NCI-H1105 treated with DMSO at 0.1 percent for 48 hours (cell line): ENCODE results near the gene FGF5.
"Not testable (repeated sequence)": the region's sequence is repeated elsewhere in the genome, so short reads cannot be mapped to it uniquely, and the experiment has no call there.

Source experiments
- DNase-seq: peaks from one replicate; lab custom pipeline; 2025; lab: John Stamatoyannopoulos, UW

The FGF5 gene

GRCh38 chr4:80254114-80254513 is 12.3 kb upstream of the FGF5 start:
- no peak for DNase-seq

GRCh38 chr4:80255329-80256095 is 11.0 kb upstream of the FGF5 start:
- DNase-seq, result no peak

DNA sequence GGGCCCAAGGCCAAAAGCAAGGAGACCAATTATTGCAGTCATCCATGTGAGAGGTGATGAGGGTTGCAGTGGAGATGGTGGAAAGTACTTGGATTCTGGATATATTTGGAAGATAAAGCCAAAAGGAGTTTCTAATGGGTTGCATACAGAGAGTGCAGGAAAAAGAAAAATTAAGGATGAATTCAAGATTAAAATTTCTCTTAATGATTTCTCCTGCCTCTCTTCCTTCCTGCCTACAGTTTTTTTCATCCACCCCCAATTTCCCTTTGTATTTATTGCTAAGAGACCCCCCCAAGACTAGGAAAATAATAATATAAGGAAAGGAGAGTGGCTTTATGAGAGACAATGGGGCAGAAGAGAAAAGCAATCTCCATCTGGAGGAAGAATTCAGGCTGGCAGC is 8.6 kb upstream of the FGF5 start:
- peak; percentile 13 for DNase-seq

- DNase-seq, result peak; percentile 94
These were observed 7.5 kb upstream of the FGF5 start for GRCh38 chr4:80259012-80259411.

DNA sequence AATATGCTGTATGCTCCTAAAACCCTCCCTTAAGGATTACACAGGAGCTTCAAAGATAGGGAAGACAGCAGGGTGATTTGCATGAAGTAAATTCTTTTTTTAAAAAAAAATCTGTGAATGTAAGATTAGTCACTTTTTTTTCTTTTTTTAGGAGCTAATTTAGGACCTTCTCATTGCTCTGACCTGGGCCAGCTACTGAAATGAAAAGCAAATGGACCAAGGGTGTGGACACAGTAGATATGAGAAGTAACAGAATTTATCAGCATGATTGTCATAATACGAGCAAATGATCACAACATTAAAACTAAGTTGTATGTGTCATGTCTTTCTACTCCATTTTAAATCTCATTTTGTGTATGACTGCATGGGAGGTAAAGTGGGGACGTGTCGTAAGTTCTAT is 6.6 kb upstream of the FGF5 start:
- no peak for DNase-seq

- no peak for DNase-seq
These were observed 4.4 kb upstream of the FGF5 start for GRCh38 chr4:80261989-80262600.

- no peak for DNase-seq
These were observed 2.7 kb upstream of the FGF5 start for GRCh38 chr4:80263541-80264351.

DNA sequence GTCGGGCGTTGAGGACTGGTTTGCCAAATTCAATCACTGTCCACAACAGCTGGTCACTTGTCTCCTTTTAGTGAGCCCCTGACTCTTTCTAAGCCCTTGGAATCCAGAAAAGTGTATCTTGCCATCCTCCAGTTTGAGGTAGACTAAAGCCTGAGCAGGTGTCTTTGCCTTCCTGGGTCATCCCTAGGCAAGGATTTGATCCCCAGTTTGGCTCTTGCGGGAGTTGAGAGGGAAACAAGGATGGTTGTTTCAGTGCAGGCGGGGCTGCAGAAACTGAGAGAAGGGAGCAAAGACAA is 2.2 kb upstream of the FGF5 start:
- no peak for DNase-seq

GRCh38 chr4:80264825-80265224 is 1.6 kb upstream of the FGF5 start:
- no peak for DNase-seq

- peak; percentile 4 for DNase-seq
These were observed 752 bp upstream of the FGF5 start for GRCh38 chr4:80265571-80266252.

DNA sequence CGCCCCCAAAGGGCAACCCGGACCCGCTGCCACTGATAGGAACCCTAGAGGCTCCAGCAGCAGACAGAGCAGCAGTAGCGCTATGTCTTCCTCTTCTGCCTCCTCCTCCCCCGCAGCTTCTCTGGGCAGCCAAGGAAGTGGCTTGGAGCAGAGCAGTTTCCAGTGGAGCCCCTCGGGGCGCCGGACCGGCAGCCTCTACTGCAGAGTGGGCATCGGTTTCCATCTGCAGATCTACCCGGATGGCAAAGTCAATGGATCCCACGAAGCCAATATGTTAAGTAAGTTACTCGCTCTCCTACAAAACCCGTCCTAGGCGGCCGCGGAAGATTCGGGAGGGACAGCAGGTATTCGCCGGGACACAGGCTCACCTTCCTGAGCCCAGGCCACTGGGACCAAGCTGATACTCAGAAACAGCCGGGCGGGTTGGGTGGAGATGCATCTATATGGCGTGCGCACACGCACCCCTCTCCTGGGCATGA is 477 bp downstream of the FGF5 start:
- peak; percentile 11 for DNase-seq

DNA sequence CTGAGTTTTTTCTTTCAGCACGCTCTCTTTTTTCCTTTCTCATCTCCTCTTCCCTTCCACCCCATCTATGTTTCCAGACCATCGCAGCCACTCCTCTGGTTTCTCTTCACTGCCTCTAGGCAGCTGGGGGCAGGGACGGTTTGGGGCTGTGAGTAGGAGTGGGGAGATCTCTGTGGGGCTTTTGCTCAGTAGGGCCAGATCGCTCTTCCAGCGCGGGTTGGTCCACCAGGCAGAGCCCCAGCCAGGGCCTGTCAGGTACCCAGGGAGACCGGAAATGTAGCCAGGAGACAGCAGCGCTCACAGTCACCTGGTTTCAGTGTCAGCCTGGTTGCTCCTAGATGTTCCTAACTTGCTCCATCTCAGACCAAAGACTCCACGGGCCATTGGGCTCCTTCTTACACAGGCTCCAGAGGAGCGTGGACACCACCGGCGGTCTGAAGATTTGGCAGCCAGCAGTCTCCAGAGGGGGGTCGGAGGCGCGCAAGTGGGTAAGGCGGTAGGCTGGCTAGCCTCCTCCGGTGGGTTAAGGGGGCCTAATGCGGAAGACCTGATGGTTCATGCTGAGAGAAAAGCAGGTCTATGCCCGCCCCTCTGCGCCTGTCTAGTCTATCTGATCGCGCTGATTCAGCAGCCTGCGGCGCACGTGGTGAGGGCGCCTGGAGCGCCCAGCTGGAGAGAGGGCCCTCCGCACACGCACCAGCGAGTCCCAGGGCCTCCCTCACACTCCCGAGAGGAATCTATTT is 1.8 kb downstream of the FGF5 start:
- DNase-seq, result no peak

DNA sequence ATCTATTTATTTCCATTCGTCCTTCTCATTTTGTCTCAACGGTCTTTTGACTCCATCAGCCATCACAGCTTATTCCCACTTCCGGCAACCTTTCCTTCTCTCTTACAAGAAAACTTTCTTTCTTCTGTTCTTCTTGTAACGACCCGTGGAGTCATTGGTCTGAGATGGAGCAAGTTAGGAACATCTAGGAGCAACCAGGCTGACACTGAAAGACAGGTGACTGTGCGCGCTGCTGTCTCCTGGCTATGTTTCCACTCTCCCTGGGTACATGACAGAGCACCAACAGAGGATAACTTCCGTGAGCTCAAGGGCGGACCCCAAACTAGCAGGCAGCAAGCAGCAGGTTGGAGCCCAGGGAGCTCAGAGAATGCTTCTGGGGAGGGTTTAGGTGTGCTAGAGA is 2.5 kb downstream of the FGF5 start:
- DNase-seq, result no peak

DNA sequence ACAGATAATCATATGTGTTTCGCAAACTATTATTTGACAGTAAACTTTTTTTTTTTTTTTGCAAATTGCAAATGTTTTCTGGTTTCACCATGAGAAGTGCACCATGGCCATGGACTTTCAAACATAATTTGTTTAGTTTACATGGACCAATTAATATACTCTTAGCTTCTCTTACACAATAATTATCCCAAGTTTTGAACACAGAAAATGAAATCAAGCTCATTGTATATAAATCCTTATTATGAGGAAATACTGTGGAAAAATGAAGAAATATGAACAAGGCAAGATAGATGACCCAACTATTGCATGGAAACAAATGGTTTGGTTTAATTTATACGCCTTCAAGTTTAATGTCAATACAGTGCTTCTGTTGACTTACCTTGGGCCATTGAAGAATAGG is 3.9 kb downstream of the FGF5 start:
- DNase-seq, result no peak

- DNase-seq, result no peak
These were observed 4.4 kb downstream of the FGF5 start for GRCh38 chr4:80270868-80271267.

DNA sequence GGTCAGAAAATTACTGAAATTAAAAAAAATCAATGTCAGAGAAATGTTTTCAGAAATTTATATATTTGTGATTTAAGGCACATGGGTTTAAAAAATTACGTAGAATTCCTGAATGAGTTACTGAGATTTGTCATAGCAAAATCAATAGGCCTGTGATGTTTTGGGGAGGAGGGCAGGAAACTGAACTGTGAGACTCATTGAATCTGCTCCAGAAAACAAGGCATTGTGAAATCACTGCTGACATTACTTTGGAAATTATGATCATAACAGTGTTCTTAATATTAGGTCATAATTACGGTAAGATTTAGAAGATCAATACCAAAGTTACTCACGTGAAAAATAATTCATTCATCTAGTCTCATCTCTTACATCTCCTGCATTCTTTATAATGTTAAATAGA is 5.3 kb downstream of the FGF5 start:
- no peak for DNase-seq

DNA sequence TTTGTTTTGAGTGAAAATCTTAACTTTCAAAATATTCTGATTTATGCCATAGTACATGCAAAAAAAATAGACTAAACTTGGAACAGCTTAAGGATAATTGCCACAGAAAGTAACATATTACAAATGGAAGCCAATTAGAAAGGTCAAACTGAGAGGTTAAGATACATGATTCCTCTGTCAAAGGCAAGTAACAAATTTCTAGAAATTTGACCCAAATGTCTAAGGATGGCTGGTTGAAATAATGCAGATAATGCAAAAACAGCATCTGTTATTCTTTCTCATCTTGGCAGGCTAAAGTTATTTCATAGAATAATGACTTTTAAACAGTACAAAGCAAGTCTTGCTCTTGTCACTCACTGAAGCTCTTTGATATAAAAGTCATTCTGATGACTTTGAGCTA is 10.5 kb downstream of the FGF5 start:
- no peak for DNase-seq

GRCh38 chr4:80279751-80280150 is 13.3 kb downstream of the FGF5 start:
- no peak for DNase-seq

GRCh38 chr4:80286451-80286850 is 20.0 kb downstream of the FGF5 start:
- DNase-seq, result no peak

DNA sequence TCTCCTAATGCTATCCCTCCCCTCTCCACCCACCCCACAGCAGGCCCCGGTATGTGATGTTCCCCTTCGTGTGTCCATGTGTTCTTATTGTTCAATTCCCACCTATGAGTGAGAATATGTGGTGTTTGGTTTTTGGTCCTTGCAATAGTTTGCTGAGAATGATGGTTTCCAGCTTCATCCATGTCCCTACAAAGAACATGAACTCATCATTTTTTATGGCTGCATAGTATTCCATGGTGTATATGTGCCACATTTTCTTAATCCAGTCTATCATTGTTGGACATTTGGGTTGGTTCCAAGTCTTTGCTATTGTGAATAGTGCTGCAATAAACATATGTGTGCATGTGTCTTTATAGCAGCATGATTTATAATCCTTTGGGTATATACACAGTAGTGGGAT is 24.2 kb downstream of the FGF5 start:
- DNase-seq, result not testable (repeated sequence)

- DNase-seq, result no peak
These were observed 27.7 kb downstream of the FGF5 start for GRCh38 chr4:80294206-80294605.

DNA sequence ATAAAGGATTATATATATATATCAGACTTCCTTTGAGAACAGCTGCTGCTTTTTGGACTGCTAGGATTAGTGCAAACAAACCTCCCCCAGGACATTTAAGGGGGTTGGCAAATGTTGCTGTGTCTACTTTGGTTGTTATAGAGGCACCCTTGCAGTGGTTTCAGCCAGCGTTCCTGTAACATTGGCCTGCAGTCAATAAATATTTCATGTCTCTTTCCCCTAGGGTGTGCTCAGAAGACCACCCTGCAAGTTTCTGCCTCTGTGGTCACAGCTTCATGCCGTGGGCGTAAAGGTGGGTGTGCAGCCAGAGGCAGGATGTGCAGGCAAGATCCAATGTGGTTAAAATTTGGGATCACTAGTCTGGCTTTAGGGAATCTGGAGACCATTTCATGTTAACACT is 28.9 kb downstream of the FGF5 start:
- no peak for DNase-seq
